Esophagus (tissue), 2 donors: Measurements from ENCODE around the gene RBM34. TPM values are rescaled to one million over a fixed set of nuclear protein-coding genes. Genes with fewer than 3 reads are reported as not detected.

Experiments used
- H3K27ac ChIP-seq, 2 donors: one replicate each; pipeline ENCODE4 v1.5.1; 2013; ENCODE audit warnings: low read depth in 2 of 2, mild to moderate bottlenecking in 2 of 2, inconsistent platforms in 1 of 2, low read length in 1 of 2, moderate library complexity in 1 of 2
- H3K27me3 ChIP-seq, 2 donors: one replicate each; pipeline ENCODE4 v1.6.1; 2013; ENCODE audit warnings: low read length in 2 of 2, control low read depth in 1 of 2, mild to moderate bottlenecking in 1 of 2; ENCODE audit not compliant: insufficient read depth in 2 of 2, control insufficient read depth in 1 of 2
- H3K36me3 ChIP-seq, 2 donors: one replicate each; pipeline ENCODE4 v1.6.1; 2013; ENCODE audit warnings: low read length in 1 of 2; ENCODE audit not compliant: control insufficient read depth in 2 of 2, insufficient read depth in 2 of 2
- H3K4me1 ChIP-seq, 2 donors: one replicate each; pipeline ENCODE4 v1.6.1; 2013; ENCODE audit warnings: low read length in 1 of 2; ENCODE audit not compliant: control insufficient read depth in 2 of 2, insufficient read depth in 2 of 2
- H3K4me3 ChIP-seq, 2 donors: one replicate each; pipeline ENCODE4 v1.5.1; 2013; ENCODE audit warnings: low read length in 2 of 2, mild to moderate bottlenecking in 2 of 2, low read depth in 1 of 2, moderate library complexity in 1 of 2
- H3K9me3 ChIP-seq, 2 donors: one replicate each; pipeline ENCODE4 v1.6.1; 2013; ENCODE audit warnings: mild to moderate bottlenecking in 2 of 2, low read depth in 1 of 2, low read length in 1 of 2, moderate library complexity in 1 of 2; ENCODE audit not compliant: control insufficient read depth in 2 of 2, insufficient read depth in 1 of 2
- WGBS, 2 donors: extraction: QIAGEN DNeasy Blood & Tissue Kit; methylation state at CpG; one replicate each; pipeline ENCODE4 v1.1.7; 2013; 5-methylcytosine and 5-hydroxymethylcytosine counted together
- polyA plus RNA-seq, 2 donors: library from polyadenylated mRNA; stranded (reverse); fragments of 200-250 nt; gene quantifications; one replicate each; pipeline ENCODE4 v1.2.3, GENCODE V29; 2013
- donor health status: healthy with polysubstance abuse.
- donor health status: Bipolar disorder and iron deficiency.

RBM34 gene
- polyA plus RNA-seq, 2 donors: 57.4 to 86.1 TPM

GRCh38 chr1:235108185-235108593, 52.9 kb downstream of the RBM34 start:
- Histone ChIP-seq H3K9me3 (peaks cover 0 to 2% of the 10 kb centered on the region in 2 donors), H3K4me3 (no peak overlapping the region), H3K4me1 (no peaks in the 10 kb centered on the region), H3K27ac (no peak overlapping the region), H3K36me3 (peaks cover 15 to 16% of the 10 kb centered on the region in 2 donors), H3K27me3 (no peaks in the 10 kb centered on the region)
- 92 to 100% methylated on average over 1 of the region's 1 CpG for WGBS, 2 donors

- WGBS, 2 donors: 91 to 93% methylated on average over 16 of the region's 16 CpGs
- H3K4me1 ChIP-seq: no peaks in the 10 kb centered on the region
- H3K27me3 ChIP-seq: no peaks in the 10 kb centered on the region
- H3K36me3 ChIP-seq: peaks cover 13 to 14% of the 10 kb centered on the region in 2 donors
- H3K4me3 ChIP-seq: no peak overlapping the region
- peak overlapping the region in 1 of 2 donors; percentile 13 for H3K27ac ChIP-seq
- peaks cover 0 to 2% of the 10 kb centered on the region in 2 donors for H3K9me3 ChIP-seq
These were observed 53.5 kb downstream of the RBM34 start for GRCh38 chr1:235107368-235108184.

DNA sequence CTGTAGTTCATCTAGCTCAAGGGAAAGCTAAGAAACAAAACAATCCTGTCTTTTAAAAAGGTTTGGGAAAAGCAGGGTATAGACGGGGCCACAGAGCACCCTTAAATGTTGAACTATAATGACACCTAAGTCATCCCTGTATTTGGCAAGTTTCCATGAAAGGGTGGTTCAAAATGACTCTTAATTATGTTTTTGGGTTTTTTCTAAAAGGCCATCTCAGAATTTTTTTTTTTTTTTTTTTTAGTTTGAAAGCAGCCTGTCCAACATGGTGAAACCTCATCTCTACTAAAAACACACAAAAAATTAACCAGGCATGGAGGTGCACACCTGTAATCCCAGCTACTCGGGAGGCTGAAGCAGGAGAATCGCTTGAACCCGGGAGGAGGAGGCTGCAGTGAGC, 54.6 kb downstream of the RBM34 start:
- Histone ChIP-seq H3K4me1 (no peaks in the 10 kb centered on the region), H3K4me3 (no peak overlapping the region), H3K36me3 (peaks cover 13 to 14% of the 10 kb centered on the region in 2 donors), H3K27ac (no peak overlapping the region), H3K9me3 (peaks cover 0 to 2% of the 10 kb centered on the region in 2 donors), H3K27me3 (no peaks in the 10 kb centered on the region)
- WGBS, 2 donors: 89 to 95% methylated on average over 4 of the region's 4 CpGs

DNA sequence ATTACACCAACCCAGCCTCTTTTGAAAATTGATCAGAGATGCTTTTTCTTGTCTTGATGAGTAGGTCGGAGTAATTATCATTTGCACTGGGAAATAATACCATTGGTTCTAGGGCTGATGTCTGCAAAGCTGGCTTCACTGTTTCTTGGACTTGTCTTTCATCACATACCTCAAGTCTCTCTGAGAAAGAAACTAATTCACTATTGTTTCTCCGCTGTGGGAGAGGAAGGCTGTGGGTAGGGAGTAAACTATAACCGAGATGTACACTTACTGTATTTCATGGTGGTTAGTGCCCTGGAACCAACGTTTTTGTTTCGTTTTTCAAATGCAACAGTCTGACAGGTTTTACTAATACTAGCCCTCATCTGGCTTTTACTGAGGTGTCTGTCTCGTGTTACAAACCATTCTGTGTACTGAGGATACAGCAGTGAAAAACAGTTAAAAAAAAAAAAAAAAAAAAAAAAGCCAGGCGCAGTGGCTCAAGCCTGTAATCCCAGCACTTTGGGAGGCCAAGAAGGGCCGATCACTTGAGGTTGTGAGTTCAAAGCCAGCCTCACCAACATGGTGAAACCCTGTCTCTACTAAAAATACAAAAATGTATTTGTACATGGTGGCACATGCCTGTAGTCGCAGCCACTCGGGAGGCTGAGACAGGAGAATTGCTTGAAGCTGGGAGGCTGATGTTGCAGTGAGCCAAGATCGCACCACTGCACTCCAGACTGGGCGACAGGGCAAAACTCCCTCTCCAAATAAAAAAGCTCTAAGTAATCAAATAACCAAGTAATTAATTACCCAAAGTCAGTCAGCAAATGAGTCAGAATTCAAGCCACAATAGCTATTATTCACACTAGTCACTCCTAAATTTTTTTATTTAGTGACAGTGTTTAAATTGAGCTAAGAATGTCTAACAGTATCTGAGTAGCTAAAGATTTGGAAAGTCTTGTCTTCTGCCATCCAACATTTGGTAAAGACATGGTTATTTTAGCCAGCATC, 55.7 kb downstream of the RBM34 start:
- H3K27ac ChIP-seq: no peak overlapping the region
- H3K36me3 ChIP-seq: peaks cover 13 to 14% of the 10 kb centered on the region in 2 donors
- 70 to 80% methylated on average over 12 of the region's 12 CpGs for WGBS, 2 donors
- H3K4me3 ChIP-seq: no peak overlapping the region
- no peaks in the 10 kb centered on the region for H3K4me1 ChIP-seq
- H3K27me3 ChIP-seq: no peaks in the 10 kb centered on the region
- peaks cover 0 to 2% of the 10 kb centered on the region in 2 donors for H3K9me3 ChIP-seq

GRCh38 chr1:235102993-235103411, 58.0 kb downstream of the RBM34 start:
- Histone ChIP-seq H3K4me3 (no peak overlapping the region), H3K27me3 (no peaks in the 10 kb centered on the region), H3K4me1 (no peaks in the 10 kb centered on the region), H3K36me3 (peaks cover 4 to 5% of the 10 kb centered on the region in 2 donors), H3K9me3 (no peaks in the 10 kb centered on the region), H3K27ac (no peak overlapping the region)
- WGBS, 2 donors: 33 to 43% methylated on average over 4 of the region's 4 CpGs

- H3K27me3 ChIP-seq: no peaks in the 10 kb centered on the region
- H3K27ac ChIP-seq: peak overlapping the region in 1 of 2 donors; percentile 47
- WGBS, 2 donors: 93 to 94% methylated on average over 3 of the region's 3 CpGs
These were observed 58.8 kb downstream of the RBM34 start for GRCh38 chr1:235102259-235102582.

DNA sequence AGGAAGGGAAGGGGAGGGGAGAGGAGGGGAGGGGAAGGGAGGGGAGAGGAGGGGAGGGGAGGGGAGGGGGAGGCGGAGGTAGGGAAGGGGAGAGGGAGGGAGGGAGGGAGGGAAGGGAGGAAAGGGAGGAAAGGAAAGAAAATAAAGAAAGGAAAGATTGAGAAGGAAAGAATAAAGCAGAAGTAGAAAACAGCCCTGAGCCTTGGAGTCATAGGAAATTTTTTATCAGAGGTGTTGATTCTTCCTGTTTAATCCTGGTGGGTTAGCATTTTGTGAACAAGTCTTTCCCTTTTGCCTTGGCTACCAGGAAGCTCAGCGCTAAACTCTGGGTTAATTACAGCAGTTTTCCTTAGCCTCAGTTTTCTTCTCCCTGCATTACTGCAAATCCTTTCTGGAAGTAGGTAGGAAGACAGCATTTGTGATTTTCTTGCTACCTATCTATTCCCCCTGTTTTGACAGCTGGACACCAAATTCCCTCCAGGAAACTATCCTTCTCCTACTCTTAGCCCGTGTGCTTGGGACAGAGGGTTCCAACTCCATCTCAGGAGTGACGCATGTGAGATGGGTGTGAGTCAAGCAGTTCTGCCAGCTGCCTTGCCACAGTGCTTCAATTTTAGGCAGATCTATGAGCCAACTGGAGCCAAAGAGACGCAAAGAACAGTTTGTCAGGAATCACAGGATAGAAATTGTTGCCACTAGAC, 59.3 kb downstream of the RBM34 start:
- no peak overlapping the region for H3K4me3 ChIP-seq
- 67 to 78% methylated on average over 4 to 5 of the region's 5 CpGs for WGBS, 2 donors
- H3K9me3 ChIP-seq: no peaks in the 10 kb centered on the region
- peak overlapping the region in 1 of 2 donors; percentile 47 for H3K27ac ChIP-seq
- no peaks in the 10 kb centered on the region for H3K27me3 ChIP-seq
- no peaks in the 10 kb centered on the region for H3K36me3 ChIP-seq
- no peaks in the 10 kb centered on the region for H3K4me1 ChIP-seq

More at GRCh38 chr1:235102259-235102582, 58.8 kb downstream of the RBM34 start:
- Histone ChIP-seq H3K36me3 (peaks cover 0 to under 1% of the 10 kb centered on the region in 2 donors), H3K4me1 (no peaks in the 10 kb centered on the region), H3K9me3 (no peaks in the 10 kb centered on the region), H3K4me3 (no peak overlapping the region)

- Histone ChIP-seq H3K4me1 (no peaks in the 10 kb centered on the region), H3K27ac (no peak overlapping the region), H3K9me3 (no peaks in the 10 kb centered on the region), H3K27me3 (no peaks in the 10 kb centered on the region), H3K4me3 (no peak overlapping the region), H3K36me3 (no peaks in the 10 kb centered on the region)
- 56 to 62% methylated on average over 13 of the region's 13 CpGs for WGBS, 2 donors
These were observed 60.8 kb downstream of the RBM34 start for GRCh38 chr1:235100194-235100772.

- Histone ChIP-seq H3K36me3 (no peaks in the 10 kb centered on the region), H3K4me1 (no peaks in the 10 kb centered on the region), H3K9me3 (no peaks in the 10 kb centered on the region), H3K4me3 (no peak overlapping the region), H3K27me3 (no peaks in the 10 kb centered on the region), H3K27ac (no peak overlapping the region)
- 94 to 95% methylated on average over 9 of the region's 9 CpGs for WGBS, 2 donors
These were observed 62.1 kb downstream of the RBM34 start for GRCh38 chr1:235098991-235099390.
